ENCODE results near the gene OR6N1.

Gene OR6N1

DNA sequence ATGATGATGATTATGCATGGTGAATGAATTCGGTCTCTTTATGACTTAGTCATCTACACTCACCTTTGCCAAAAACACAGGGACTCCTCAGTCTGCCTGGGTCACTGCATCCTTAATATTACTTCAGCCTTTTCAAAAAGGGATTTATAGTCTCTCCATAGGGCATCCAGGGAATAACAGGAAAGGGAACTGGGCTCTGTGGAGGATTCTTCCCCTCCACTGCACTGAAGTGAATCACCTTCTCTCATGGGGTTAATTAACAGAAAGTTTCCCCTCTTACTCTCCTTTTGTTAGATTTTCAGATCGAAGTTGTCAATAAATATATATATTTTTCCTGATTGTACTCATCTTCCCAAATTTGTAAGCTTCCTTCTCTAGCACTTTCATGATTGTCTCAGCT is 51.4 kb downstream of the OR6N1 start, which contains the start of gene OR6K3:
Gene OR6K3 (minus strand): TSS at position 101 of the 400 bp plus-strand sequence. CDS start 2,605 bp downstream, outside the sequence.
- no peaks in the 10 kb centered on the region for H3K79me2 ChIP-seq (ENCODE audit: control insufficient read depth, insufficient read depth, low read length, poor library complexity)
- no peak within 1 kb of the TSS for H2BK12ac ChIP-seq (ENCODE audit: low read length)
- no peak within 1 kb of the TSS for H3K4ac ChIP-seq (ENCODE audit: low read depth, low read length)
- no peaks in the 10 kb centered on the region for H3K4me1 ChIP-seq (ENCODE audit: control insufficient read depth in 1 of 2, insufficient read depth in 2 of 2, low read length in 2 of 2)
- no peaks in the 10 kb centered on the region for H3K79me1 ChIP-seq (ENCODE audit: low read length)
- H2AK5ac ChIP-seq (ENCODE audit: low read length) = no peak within 1 kb of the TSS
- no peak within 1 kb of the TSS for H3K4me2 ChIP-seq (ENCODE audit: low read length)
- WGBS (ENCODE audit: extremely low coverage, insufficient coverage, insufficient read length) = no CpG with 5 or more reads among the region's 2 CpGs
- H3K9me3 ChIP-seq (ENCODE audit: insufficient read depth, low read depth, low read length) = no peaks in the 10 kb centered on the region
- no peak within 1 kb of the TSS for H3K14ac ChIP-seq (ENCODE audit: low read length)
- no peak within 1 kb of the TSS for H4K12ac ChIP-seq (ENCODE audit: low read depth, low read length)
- no peak within 1 kb of the TSS for H3K27ac ChIP-seq (ENCODE audit: low read depth, low read length)
- H2BK5ac ChIP-seq (ENCODE audit: low read depth, low read length, poor library complexity) = no peak within 1 kb of the TSS
- no peak within 1 kb of the TSS for H3K18ac ChIP-seq (ENCODE audit: low read length)
- H2AFZ ChIP-seq (ENCODE audit: insufficient read depth, low read length, poor library complexity) = no peak within 1 kb of the TSS
- no peak within 1 kb of the TSS for H4K8ac ChIP-seq (ENCODE audit: low read depth, low read length)
- H3K23ac ChIP-seq (ENCODE audit: low read length) = no peak within 1 kb of the TSS
- no peak within 1 kb of the TSS for H3K9ac ChIP-seq (ENCODE audit: low read length)
- no peak within 1 kb of the TSS for H3K4me3 ChIP-seq (ENCODE audit: low read depth, low read length)
- H2BK120ac ChIP-seq (ENCODE audit: insufficient read depth, low read length, poor library complexity) = no peak within 1 kb of the TSS
- DNase-seq = no peak
- no peaks in the 10 kb centered on the region for H3K27me3 ChIP-seq (ENCODE audit: insufficient read depth, low read length)
- no peaks in the 10 kb centered on the region for H3K36me3 ChIP-seq (ENCODE audit: control insufficient read depth in 1 of 2, insufficient read depth in 2 of 2, low read length in 2 of 2)
- no peak within 1 kb of the TSS for H4K91ac ChIP-seq (ENCODE audit: low read depth, low read length)

GRCh38 chr1:158719664-158720063 is 52.3 kb downstream of the OR6N1 start:
- Histone ChIP-seq H3K4ac (ENCODE audit: low read depth, low read length) (no peak overlapping the region), H2BK12ac (ENCODE audit: low read length) (no peak overlapping the region), H3K23ac (ENCODE audit: low read length) (no peak overlapping the region), H2AFZ (ENCODE audit: insufficient read depth, low read length, poor library complexity) (no peak overlapping the region), H4K91ac (ENCODE audit: low read depth, low read length) (no peak overlapping the region), H3K79me2 (ENCODE audit: control insufficient read depth, insufficient read depth, low read length, poor library complexity) (no peaks in the 10 kb centered on the region), H3K9me3 (ENCODE audit: insufficient read depth, low read depth, low read length) (no peaks in the 10 kb centered on the region), H3K79me1 (ENCODE audit: low read length) (no peaks in the 10 kb centered on the region), H3K14ac (ENCODE audit: low read length) (no peak overlapping the region), H3K27me3 (ENCODE audit: insufficient read depth, low read length) (no peaks in the 10 kb centered on the region), H3K4me2 (ENCODE audit: low read length) (no peak overlapping the region), H3K18ac (ENCODE audit: low read length) (no peak overlapping the region), H4K8ac (ENCODE audit: low read depth, low read length) (no peak overlapping the region), H2AK5ac (ENCODE audit: low read length) (no peak overlapping the region), H3K4me1 (ENCODE audit: control insufficient read depth in 1 of 2, insufficient read depth in 2 of 2, low read length in 2 of 2) (no peaks in the 10 kb centered on the region), H3K4me3 (ENCODE audit: low read depth, low read length) (no peak overlapping the region), H2BK5ac (ENCODE audit: low read depth, low read length, poor library complexity) (no peak overlapping the region), H4K12ac (ENCODE audit: low read depth, low read length) (no peak overlapping the region), H3K9ac (ENCODE audit: low read length) (no peak overlapping the region), H2BK120ac (ENCODE audit: insufficient read depth, low read length, poor library complexity) (no peak overlapping the region), H3K36me3 (ENCODE audit: control insufficient read depth in 1 of 2, insufficient read depth in 2 of 2, low read length in 2 of 2) (no peaks in the 10 kb centered on the region), H3K27ac (ENCODE audit: low read depth, low read length) (no peak overlapping the region)
- no peak for DNase-seq
- no CpG with 5 or more reads among the region's 3 CpGs for WGBS (ENCODE audit: extremely low coverage, insufficient coverage, insufficient read length)

DNA sequence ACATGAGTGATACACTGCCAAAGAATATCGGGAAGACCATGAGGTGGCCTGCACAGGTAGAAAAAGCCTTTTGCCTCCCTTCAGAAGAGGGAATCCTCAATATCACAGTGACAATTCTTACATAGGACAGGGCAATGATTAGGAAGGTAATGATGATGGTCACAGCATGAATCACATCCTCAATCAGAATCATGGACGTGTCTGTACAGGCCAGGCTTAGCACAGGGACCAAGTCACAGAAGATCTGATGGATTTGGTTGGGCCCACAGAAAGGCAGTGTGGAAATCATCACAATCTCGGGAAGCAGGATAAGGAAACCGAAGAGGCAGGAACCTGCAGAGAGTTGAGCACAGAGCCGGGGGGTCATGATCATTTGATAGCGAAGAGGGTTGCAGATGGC is 54.7 kb downstream of the OR6N1 start:
- H3K9ac ChIP-seq (ENCODE audit: low read length) = no peak overlapping the region
- no peaks in the 10 kb centered on the region for H3K79me2 ChIP-seq (ENCODE audit: control insufficient read depth, insufficient read depth, low read length, poor library complexity)
- H3K23ac ChIP-seq (ENCODE audit: low read length) = no peak overlapping the region
- H3K79me1 ChIP-seq (ENCODE audit: low read length) = no peaks in the 10 kb centered on the region
- H4K91ac ChIP-seq (ENCODE audit: low read depth, low read length) = no peak overlapping the region
- no peak overlapping the region for H3K4me3 ChIP-seq (ENCODE audit: low read depth, low read length)
- WGBS (ENCODE audit: extremely low coverage, insufficient coverage, insufficient read length) = no CpG with 5 or more reads among the region's 6 CpGs
- H2BK120ac ChIP-seq (ENCODE audit: insufficient read depth, low read length, poor library complexity) = no peak overlapping the region
- no peak overlapping the region for H2BK12ac ChIP-seq (ENCODE audit: low read length)
- H2AFZ ChIP-seq (ENCODE audit: insufficient read depth, low read length, poor library complexity) = no peak overlapping the region
- no peaks in the 10 kb centered on the region for H3K4me1 ChIP-seq (ENCODE audit: control insufficient read depth in 1 of 2, insufficient read depth in 2 of 2, low read length in 2 of 2)
- no peak overlapping the region for H3K4me2 ChIP-seq (ENCODE audit: low read length)
- no peak overlapping the region for H3K27ac ChIP-seq (ENCODE audit: low read depth, low read length)
- no peak overlapping the region for H4K12ac ChIP-seq (ENCODE audit: low read depth, low read length)
- DNase-seq = no peak
- no peak overlapping the region for H3K14ac ChIP-seq (ENCODE audit: low read length)
- no peaks in the 10 kb centered on the region for H3K36me3 ChIP-seq (ENCODE audit: control insufficient read depth in 1 of 2, insufficient read depth in 2 of 2, low read length in 2 of 2)
- no peak overlapping the region for H4K8ac ChIP-seq (ENCODE audit: low read depth, low read length)
- no peak overlapping the region for H2BK5ac ChIP-seq (ENCODE audit: low read depth, low read length, poor library complexity)
- no peak overlapping the region for H2AK5ac ChIP-seq (ENCODE audit: low read length)
- H3K4ac ChIP-seq (ENCODE audit: low read depth, low read length) = no peak overlapping the region
- no peaks in the 10 kb centered on the region for H3K9me3 ChIP-seq (ENCODE audit: insufficient read depth, low read depth, low read length)
- H3K18ac ChIP-seq (ENCODE audit: low read length) = no peak overlapping the region
- H3K27me3 ChIP-seq (ENCODE audit: insufficient read depth, low read length) = no peaks in the 10 kb centered on the region

DNA sequence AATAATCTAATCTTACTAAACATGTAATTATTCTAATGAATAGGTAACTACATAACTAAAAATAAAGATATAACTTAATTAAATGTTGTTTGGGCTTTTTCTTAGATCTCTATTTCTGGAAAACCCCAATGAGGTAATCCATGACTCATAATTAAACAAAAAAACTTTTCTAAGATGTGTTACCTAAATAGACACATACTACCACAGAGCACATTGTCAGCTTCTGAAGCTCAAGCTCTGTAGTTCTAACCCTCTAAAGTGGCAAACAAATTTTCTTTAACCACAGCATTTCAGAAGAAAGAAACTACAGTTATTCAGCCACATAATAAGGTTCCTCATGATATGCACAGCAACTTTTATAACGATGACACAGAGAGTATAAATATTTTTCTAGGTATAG is 55.7 kb downstream of the OR6N1 start:
- no peak overlapping the region for H3K4ac ChIP-seq (ENCODE audit: low read depth, low read length)
- no peak overlapping the region for H2BK12ac ChIP-seq (ENCODE audit: low read length)
- H3K27ac ChIP-seq (ENCODE audit: low read depth, low read length) = no peak overlapping the region
- no peak overlapping the region for H3K14ac ChIP-seq (ENCODE audit: low read length)
- H3K27me3 ChIP-seq (ENCODE audit: insufficient read depth, low read length) = no peaks in the 10 kb centered on the region
- no peak overlapping the region for H3K4me2 ChIP-seq (ENCODE audit: low read length)
- no peak overlapping the region for H2AFZ ChIP-seq (ENCODE audit: insufficient read depth, low read length, poor library complexity)
- no peak overlapping the region for H3K9ac ChIP-seq (ENCODE audit: low read length)
- no peaks in the 10 kb centered on the region for H3K9me3 ChIP-seq (ENCODE audit: insufficient read depth, low read depth, low read length)
- H4K8ac ChIP-seq (ENCODE audit: low read depth, low read length) = no peak overlapping the region
- H3K23ac ChIP-seq (ENCODE audit: low read length) = no peak overlapping the region
- H3K4me3 ChIP-seq (ENCODE audit: low read depth, low read length) = no peak overlapping the region
- H2BK5ac ChIP-seq (ENCODE audit: low read depth, low read length, poor library complexity) = no peak overlapping the region
- H3K79me1 ChIP-seq (ENCODE audit: low read length) = no peaks in the 10 kb centered on the region
- H2BK120ac ChIP-seq (ENCODE audit: insufficient read depth, low read length, poor library complexity) = no peak overlapping the region
- H4K12ac ChIP-seq (ENCODE audit: low read depth, low read length) = no peak overlapping the region
- H3K36me3 ChIP-seq (ENCODE audit: control insufficient read depth in 1 of 2, insufficient read depth in 2 of 2, low read length in 2 of 2) = no peaks in the 10 kb centered on the region
- H3K4me1 ChIP-seq (ENCODE audit: control insufficient read depth in 1 of 2, insufficient read depth in 2 of 2, low read length in 2 of 2) = no peaks in the 10 kb centered on the region
- no peak overlapping the region for H4K91ac ChIP-seq (ENCODE audit: low read depth, low read length)
- no peak overlapping the region for H3K18ac ChIP-seq (ENCODE audit: low read length)
- no peak for DNase-seq
- no CpG with 5 or more reads among the region's 1 CpG for WGBS (ENCODE audit: extremely low coverage, insufficient coverage, insufficient read length)
- no peak overlapping the region for H2AK5ac ChIP-seq (ENCODE audit: low read length)
- H3K79me2 ChIP-seq (ENCODE audit: control insufficient read depth, insufficient read depth, low read length, poor library complexity) = no peaks in the 10 kb centered on the region

Measured in trophoblast cell (in vitro differentiated cells and primary cell).